GM21737 (cell line): ENCODE results near the gene TUBGCP2.
A peak's percentile ranks its signal among the peaks of the same experiment; 100 is the strongest.

Source experiments
- ATAC-seq: cut with Tn5 transposase; IDR thresholded peaks from one replicate; pipeline ENCODE4 v1.9.1; 2021; ENCODE audit warnings: mild to moderate bottlenecking, moderate library complexity; ENCODE audit not compliant: unreplicated experiment

The TUBGCP2 gene

DNA sequence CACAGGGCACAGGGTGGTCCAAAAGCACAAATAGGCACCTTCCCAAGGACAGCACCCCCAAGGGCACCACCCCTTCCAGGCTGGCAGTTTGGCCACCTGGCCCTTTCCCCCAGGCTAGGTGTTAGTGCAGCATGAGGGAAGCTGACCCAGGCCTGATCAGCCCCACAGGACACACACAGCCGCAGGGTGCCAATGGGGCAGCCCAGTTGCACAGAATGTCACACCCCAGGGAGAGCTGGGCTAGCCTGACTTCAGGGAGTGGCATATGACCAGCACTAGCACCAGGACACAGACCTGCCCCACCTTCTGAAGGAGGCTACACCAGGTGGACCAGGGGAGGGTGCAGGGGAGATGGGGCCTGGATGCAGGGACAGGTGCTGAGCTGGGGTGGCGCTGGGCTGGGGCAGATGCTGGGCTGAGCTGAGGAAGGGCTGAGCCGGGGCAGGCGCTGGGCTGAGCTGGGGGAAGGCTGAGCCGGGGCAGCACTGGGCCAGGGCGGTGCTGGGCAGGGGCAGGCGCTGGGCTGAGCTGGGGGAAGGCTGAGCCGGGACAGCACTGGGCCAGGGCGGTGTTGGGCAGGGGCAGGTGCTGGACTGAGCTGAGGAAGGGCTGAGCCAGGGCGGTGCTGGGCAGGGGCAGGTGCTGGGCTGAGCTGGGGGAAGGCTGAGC, 28.1 kb downstream of the TUBGCP2 start:
- ATAC-seq, result no peak

DNA sequence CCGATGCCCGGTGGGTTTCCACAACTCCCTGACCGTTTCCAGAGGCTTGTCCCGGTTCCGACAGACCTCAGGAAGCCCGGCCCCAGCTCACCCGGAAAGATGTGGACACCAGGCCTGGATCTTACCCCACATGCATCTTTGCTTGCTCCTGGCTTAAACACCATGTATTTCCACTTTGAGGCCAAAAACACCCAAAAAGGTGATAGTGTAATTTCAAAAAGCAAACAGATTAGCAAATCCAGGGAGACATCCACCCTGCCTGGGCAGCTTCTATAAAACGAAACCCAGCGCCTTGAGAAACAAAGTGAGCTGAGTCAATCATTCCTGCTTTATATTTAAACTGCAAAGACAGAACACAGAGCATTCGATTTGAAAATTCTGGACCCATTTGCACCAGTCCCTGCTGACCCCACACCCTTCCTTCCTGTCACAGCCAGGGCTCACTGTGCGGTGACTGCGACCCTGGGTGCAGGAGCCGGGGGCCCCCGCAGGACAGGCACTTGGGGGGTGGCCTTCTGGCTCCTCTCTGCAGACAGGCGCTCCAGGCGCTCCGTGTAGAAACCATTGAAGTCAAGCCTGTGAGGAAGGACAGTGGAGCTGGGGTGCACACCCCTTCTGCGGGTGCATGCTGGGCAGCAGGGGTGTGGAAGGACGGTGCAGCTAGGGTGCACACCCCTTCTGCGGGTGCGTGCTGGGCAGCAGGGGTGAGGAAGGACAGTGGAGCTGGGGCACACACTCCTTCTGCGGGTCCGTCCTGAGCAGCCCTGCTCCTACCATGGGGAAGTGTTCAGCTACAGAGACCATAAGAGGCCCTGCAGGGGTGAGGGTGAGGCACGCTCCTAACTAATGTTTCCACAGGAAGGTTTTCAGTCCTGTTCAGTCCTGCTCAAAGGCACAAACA, 29.1 kb downstream of the TUBGCP2 start:
- no peak for ATAC-seq

DNA sequence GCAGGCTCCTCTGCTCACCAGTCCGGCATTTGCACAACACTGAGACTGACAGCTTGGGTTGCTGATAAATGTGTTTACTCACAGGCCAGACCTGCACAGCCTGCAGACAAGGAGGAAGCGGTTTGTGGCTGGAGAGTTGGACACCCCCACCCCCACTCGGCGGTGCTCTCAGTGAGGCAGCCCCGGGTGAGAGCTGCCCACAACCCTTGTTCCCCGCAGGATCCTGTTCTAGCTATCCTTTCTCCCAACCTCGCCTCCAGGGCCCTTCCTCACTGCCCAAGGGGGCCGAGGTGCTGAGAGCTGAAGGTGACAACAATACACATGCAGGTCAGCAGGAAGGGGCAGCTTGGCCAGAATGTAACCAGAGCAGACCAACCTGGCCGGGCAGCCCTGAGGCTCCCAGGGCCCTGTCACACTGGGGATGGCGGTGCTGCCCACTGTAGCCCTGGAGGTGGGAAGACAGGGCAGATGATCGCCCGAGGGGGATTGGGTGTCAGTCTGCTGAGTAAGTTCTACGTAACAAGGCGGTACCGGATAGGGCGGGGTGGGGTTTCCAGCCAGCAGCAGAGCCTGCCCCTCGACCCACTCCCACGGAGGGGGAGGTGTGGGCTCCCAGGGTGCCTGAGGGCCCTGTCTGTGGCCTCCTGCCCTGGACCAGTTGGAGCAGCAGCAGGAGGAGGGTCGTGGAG, 30.0 kb downstream of the TUBGCP2 start:
- ATAC-seq, result peak; percentile 33

DNA sequence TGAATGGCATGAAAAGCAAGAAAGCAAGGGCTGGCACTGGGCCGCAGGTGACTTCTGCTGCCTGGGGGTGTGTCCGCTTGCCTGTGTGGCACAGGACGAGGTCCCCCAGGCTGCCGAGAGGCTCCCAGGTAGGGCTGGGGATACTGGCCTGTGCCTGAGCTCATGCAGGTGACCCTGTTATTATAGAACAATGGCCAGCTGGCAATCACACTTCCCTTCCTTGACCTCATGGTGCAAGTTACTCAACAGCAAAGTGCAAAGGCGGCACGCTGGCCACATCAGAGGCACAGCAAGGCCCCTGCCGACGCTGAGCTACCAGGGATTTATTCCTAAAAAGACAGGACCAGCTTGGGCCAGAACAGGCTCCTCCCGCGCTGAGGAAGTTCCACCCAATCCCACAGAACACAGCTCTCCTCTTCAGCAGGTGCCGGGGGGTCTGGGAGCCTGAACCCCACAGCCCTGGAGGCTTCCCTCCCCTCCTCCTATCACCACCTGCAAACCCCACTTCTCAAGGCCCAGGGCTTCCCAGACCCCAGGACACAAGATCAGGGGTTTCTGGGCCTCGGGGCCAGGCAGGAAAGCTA, 30.6 kb downstream of the TUBGCP2 start:
- ATAC-seq, result no peak

DNA sequence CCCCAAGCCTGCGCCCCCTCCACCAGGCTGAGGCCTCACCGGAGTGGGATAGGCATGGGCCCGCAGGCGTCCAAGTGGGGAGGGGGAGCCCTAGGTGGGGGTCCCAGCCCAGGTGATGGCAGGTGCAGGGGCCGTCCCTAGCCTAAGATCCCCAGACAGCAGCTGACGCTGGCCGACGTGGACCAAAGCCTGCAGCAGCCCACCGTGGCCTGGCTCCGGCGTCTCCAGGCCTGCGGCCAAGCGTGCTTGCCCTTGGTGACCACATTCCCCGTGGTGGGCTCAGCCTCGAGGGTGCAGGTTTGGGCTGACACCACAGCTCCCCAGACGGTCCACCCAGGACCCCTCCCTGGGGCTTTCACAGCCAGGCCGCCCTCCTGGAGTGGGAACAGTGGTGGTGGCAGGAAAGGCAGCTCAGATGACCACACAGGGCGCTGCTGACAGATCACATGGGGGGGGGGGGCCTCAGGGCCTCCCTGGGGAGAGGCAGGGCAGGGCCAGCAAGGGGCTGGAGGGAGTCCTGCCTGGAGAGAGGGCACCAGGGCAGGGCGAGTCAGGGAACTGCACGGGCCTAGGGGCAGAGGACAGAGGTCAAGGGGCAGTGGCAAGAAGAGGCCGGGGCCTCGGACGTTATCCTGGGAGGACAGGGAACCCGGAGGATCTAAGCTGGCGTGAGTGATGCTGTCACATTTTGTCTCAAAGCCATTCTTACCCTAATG, 31.2 kb downstream of the TUBGCP2 start:
- ATAC-seq, result no peak

DNA sequence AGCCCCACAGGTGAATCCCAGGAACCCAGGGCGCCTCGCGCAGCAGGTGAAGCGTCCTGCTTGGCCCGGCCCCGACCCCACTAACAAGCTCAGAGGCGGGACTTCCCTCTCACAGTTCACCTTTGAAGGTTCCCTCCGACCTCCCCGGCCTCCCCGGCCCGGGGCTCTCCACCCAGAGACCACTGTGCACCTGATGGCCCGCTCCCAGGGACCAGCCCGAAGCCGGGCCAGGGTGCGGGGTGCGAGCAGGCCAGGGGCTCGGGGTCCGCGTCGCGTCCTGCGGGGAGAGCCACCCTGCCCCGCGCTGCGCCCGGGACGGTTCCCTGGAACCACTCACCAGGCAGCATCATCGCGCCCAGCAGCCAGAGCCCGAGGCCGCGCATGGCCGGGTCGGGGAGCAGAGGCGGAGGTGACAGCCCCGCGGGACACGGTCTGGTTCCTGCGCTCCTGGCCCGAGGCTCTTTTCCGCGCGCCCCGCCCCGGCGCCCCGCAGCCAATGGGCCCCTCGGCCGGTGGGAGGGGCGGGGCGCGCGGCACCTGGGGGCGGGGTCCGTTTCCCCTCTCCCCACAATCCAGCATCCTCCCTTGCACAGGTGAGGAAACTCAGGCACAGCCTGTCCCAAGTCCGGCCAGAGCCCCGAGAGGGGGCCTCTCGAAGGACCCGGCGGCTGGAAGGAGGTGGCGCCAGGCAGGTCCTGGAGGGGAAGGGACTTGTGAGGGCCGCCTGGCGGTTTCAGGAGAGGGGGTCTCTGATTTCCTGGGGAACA, 32.1 kb downstream of the TUBGCP2 start, which contains the start of gene ADAM8:
Gene ADAM8 (minus strand): TSS at position 434 of the 767 bp plus-strand sequence. CDS start 51 bp downstream, at position 383.
- peak; percentile 39 for ATAC-seq

DNA sequence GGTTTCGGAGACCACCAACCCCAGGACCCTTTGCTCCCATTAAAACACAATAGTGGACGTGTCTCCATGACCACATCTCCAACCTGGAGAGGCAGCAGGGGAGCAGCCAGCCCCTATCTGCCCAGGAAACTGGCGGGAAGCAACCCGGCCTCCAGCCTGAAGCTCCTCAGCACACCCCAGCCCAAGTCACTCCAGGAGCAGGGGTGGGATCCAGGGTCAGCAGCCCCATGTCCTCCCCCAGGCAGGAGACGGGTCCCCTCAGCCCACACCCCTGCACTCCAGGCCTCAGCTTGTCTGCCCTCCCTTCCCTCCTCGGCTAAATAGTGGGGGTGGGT, 32.6 kb downstream of the TUBGCP2 start:
- ATAC-seq, result no peak

DNA sequence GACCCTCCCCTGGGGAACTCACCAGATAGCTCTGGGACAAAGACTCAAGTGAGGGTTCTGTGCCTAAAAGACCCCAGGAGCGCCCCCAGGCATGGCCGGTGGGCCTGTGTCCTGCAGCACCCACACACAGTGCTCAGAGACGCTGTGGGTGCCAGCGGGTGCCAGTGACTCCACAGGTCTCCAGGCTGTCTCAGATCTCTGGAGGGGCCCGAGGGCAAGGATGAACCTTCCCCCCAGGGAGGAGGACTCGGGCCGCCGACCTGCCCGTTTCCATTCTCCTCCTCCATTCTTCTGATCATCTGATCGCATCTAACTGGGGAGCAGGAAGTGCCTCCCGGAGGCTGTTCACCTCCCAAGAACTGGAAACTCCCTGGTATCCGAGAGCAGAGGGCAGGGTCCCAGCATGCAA, 33.0 kb downstream of the TUBGCP2 start:
- no peak for ATAC-seq

DNA sequence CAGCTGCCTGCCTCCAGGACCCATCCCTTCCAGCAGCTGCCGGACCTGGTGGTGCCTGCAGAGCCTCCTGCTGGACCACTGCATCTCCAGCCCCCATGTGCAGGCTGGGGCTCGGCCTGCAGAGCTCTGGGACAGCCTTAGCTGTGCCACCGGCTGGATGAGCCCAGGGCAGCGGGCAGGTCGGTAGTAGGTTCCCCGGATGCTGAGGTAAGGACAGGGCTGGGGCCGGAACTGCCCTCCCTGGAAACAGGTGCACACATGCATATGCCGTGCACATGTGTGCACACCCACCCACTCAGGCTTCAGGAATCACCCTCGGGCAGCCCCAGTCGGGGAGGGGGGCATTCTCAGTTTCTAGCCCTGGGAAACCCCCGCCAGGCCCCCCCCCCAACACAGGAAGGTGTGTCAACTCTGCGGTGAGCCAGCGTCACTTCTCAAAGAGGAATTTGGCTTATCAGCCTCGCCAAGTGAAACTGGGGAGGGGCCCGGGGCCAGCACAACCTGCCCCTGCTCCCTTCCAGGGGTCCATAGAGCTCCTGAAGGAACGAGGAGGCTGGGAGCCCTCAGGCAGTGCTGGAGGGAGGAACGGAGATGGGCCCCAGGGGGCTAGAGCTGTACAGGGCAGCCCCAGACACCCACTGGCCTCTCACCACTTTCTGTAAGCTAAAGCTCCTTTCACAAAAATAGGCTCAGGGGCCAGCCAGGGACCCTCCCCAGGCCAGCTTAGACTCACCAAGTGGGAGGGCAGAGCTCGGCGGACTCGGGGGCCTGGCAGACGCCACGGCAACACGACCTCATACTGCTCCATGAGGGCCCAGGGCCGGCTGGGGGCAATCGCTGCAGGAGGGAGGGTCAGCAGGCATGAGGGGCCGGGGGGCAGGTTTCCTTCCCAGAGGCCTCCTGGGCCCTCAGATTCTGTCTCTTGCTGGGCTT, 33.7 kb downstream of the TUBGCP2 start:
- peak; percentile 48 for ATAC-seq

DNA sequence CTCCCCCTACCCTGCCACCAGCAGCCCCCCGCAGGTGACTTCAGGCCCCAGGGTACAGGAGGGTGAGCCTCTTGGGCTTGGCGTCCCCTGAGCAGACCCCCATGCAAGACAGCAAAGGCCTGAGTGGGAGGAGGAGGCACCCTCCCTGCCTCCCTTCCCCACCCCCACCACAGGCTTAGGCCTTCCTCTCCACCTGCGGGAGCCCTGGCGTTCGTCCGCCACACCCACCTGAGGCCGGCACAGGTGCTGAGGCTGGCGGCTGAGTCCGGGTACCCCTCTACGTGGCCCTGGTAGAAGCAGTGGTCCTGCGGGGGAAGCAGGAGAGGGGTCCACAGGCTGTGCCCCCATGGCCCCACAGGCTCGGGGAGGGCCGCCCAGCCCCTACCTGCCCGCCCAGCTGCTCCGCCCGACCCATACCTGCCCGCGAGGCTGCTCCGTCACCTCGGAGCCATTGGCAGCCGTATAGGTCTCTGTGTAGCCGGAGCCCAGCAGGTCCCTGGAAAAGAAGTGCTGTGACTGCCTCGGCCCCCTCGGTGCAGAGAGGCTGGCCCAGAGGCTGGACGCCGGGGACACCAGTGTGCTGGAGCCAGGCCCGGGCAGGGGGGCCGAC, 35.0 kb downstream of the TUBGCP2 start:
- ATAC-seq, result no peak

DNA sequence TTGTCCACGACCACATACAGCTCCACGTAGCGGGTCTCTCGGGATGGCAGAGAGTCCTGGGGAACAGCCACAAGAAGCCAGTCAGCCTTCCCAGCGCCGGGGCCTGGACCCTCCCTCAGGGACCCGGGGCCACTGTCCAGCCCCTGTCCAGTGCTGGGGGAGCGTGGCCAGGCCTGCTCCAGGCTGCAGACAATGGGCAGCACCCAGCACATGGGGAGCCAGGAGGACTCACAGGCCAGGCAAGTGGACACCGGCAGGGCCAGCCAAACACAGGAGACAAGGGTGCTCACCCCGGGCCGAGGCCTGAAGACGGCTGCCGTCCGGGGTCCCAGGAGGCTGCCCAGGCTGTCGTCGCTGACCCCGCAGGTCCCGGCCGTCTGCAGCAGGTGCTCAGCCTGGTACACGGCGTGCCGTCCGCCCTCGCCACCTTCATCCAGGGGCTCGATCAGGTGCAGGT, 35.7 kb downstream of the TUBGCP2 start:
- no peak for ATAC-seq

DNA sequence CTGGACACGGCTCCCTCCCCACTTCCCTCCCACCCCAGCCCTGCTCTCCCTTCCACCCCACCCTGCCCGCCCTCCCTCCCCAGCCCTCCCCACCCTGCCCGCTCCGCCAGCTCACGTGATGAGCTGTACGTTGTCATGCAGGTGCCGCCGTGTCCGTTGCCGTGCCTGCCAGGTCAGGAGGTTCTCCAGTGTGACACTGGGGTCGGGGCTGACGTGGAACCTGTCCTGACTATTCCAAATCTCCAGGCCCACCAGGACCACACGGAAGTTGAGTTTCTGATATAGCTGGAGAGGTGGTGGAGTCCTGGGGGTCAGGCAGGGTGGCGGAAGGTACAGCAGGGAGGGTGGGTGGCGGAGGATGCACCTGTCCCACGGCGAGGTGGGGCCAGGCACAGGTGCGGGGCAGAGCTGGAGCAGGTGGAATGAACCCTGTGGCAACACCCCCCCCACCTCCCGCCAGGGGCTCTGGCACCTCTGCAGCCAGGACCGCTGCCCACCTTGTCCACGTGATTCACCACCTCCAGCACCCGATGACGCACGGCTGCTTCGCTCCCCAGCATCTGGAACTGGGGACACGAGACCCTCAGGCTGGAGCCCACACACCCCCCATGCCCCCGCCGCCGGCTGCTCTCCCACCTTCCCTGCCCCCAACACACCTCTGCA, 36.2 kb downstream of the TUBGCP2 start:
- ATAC-seq, result no peak

DNA sequence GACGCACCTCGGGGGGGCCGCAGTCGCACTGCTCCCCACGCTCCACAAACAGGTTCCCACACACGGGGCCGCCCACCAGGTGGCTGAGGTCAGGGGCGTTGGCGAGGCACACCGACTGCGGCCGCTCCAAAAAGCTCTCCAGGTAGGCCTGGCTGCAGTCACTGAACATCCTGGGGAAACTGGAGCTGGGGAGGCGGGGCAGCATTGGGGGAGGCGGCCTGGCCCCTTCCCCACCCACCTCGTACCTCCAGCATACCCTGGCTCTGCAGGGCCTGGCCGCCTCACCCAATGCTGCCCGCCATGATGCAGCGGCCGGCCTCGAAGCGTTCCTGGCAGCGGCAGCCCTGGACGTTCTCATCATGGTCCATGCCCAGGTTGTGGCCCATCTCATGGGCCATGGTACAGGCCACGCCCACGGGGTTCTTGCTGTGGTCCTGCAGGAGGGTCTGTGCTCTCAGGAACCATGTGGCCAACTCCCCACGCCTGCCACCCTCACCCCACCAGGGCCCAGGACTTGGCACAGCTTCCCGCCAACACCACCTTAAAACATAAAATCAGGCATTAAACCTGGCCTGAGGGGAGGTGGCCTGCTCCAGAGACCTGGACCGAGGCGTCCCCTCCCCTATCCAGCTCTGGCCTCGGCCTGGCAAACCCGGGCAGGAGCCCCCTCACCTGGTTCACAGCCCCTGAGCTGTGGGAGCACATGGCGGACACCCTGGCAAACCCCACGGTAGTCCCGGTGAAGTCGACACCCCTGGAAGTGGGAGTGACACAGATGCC, 37.0 kb downstream of the TUBGCP2 start:
- no peak for ATAC-seq

DNA sequence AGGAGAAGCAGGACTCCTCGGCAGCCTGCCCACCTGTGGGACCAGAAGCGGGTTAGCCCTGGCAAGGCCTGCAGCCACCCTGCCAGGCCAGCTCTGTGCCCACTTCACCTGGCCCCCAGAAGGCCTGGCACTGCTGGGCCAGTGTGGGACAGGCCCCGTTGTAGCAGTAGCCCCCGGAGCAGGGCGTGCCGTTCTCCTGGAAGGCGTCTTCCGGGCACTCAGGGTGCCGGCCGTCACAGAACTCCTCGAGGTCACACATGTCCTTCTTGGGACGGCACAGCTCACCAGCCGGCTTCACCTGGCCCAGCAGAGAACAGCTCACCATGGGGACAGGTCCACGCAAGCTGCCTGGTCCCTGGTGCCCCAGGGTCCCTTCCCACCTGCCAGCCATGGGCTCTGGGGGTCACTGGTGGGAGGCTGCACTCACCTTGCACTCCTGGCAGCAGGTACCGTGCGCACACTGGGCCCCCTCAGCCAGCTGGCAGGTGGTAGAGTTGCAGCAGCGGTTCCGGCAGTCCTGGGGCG, 37.8 kb downstream of the TUBGCP2 start:
- ATAC-seq, result no peak

DNA sequence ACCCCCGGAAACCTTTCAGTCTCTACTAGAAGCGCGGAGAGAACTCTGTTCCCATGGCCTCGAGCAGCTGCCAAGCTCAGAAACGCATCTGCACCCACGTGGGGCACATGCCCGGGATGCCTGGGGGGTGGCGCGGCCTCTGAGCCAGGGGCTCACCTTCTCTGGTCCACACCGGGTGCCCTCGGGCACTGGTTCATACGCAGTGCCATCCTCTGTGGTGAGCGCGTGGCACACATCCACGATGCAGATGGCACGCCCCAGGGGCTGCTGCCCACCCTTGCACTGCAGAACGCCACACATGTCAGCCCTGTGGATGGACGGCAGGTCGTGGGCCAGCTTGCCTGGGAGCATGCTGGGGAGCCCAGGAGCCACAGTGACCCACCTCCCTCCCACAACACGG, 38.5 kb downstream of the TUBGCP2 start:
- ATAC-seq, result no peak

DNA sequence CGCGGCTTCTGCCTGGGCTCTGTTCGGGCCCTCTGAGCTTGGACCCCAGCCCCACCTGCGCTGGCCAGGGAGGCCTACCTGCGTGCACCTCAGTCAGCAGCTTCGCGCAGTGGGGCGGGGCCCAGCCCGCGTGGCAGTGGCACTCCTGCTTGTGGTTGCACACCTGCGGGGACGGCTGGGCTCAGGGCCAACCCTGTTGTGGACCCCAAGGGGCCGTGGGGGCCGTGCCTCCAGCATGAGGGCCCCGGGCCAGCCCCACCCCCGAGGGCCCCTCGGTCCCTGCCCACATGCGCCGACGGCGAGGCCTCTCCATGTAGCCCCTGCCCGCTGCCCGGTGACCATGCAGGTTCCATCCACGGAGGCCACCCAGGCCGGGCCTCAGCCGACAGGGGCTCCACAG, 39.3 kb downstream of the TUBGCP2 start:
- ATAC-seq, result no peak

DNA sequence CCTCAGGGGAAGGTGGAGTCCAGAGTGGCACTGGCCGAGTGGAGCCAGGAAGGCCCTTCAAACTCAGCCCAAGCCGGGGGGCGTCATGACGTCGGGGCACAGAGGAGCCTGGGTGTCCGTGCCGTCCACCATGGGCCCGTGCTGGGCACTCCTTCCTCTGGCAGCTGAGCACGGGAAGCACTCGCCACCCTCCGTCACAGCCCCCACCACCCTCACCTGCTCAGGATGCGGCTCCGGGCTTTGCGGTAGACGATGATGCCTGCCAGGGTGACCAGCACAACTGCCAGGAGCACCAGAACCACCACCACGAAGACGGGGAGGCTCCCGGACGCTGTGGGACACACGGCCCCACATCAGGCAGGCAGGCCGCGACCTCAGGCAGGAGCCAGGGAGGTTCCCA, 40.1 kb downstream of the TUBGCP2 start:
- ATAC-seq, result no peak
